ENCODE measurements around the gene ZNF346. TPM values are rescaled to one million over a fixed set of nuclear protein-coding genes. Genes with fewer than 3 reads are reported as not detected.

Gene ZNF346
- total RNA-seq, 2 experiments from 2014 or later, result 36.6 to 42.4 TPM

DNA sequence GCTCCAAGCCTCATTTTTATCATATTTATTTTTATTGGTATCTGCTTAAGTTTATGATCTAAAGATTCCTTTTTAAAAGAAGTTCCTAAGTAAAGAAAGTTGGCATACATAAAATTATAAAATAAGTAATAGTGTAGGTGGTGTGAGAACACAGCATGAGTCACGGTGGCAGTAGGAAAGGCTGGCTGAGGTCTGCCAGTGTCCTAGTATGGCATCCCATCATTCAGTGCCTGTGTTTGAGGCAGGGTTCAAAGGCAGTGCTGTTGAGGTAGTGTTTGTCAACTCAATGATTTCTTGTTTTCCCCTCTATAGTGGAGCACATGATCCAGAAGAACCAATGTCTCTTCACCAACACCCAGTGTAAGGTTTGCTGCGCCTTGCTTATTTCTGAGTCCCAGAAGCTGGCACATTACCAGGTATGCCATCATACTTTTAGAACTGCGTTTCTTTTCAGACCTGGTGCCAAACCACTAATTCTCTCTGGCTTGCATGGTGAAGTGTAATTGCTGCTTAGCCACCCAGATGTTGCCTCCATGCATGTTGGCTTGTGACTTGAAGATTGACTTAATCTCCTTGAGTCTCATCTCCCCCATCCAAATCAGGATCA is 18.4 kb downstream of the ZNF346 start:
- Histone ChIP-seq H3K9me2 (ENCODE audit: insufficient read depth, low read length) (no peaks in the 10 kb centered on the region), H3K4me3 (ENCODE audit: low read depth, low read length, poor library complexity, severe bottlenecking) (no peak overlapping the region), H3K4me1 (ENCODE audit: insufficient read depth, low read length, poor library complexity, severe bottlenecking) (no peaks in the 10 kb centered on the region), H4K20me1 (ENCODE audit: insufficient read depth, low read length) (no peaks in the 10 kb centered on the region; the same call in 1 of the 2 replicates), H3K36me3 (ENCODE audit: insufficient read depth, low read length) (peaks cover 89% of the 10 kb centered on the region), H3K79me2 (ENCODE audit: insufficient read depth, low read depth, low read length) (no peaks in the 10 kb centered on the region; the same call in 1 of the 2 replicates), H3K9me3 (ENCODE audit: low read length) (no peaks in the 10 kb centered on the region), H3K4me2 (ENCODE audit: low read length) (no peak overlapping the region), H2AFZ (ENCODE audit: low read length) (no peak overlapping the region), H3K27ac (ENCODE audit: low read depth, low read length, poor library complexity, severe bottlenecking) (no peak overlapping the region)
- TF ChIP-seq, protein P1, sequence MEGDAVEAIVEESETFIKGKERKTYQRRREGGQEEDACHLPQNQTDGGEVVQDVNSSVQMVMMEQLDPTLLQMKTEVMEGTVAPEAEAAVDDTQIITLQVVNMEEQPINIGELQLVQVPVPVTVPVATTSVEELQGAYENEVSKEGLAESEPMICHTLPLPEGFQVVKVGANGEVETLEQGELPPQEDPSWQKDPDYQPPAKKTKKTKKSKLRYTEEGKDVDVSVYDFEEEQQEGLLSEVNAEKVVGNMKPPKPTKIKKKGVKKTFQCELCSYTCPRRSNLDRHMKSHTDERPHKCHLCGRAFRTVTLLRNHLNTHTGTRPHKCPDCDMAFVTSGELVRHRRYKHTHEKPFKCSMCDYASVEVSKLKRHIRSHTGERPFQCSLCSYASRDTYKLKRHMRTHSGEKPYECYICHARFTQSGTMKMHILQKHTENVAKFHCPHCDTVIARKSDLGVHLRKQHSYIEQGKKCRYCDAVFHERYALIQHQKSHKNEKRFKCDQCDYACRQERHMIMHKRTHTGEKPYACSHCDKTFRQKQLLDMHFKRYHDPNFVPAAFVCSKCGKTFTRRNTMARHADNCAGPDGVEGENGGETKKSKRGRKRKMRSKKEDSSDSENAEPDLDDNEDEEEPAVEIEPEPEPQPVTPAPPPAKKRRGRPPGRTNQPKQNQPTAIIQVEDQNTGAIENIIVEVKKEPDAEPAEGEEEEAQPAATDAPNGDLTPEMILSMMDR (conservative IDR thresholded peaks at IDR 0.05; ENCODE audit: low read length), result no peak
- TF ChIP-seq EZH2phosphoT487 (IDR thresholded peaks at IDR 0.05; ENCODE audit: borderline replicate concordance, low read depth, low read length), result no peak
- CTCF ChIA-PET (ENCODE audit: unreplicated experiment), result no interaction called here
- intact Hi-C loops (cut with micrococcal nuclease; ENCODE audit: unreplicated experiment), result no loop called here
- no peak for DNase-seq (ENCODE audit: low spot score)
- POLR2A ChIA-PET, result interaction anchor here (1.0 kb wide), 1 partner anchor 19 kb away, joined by 3 read pairs; the partner anchor contains the start of gene ZNF346
- BruUV-seq (replicated peaks), result no TSS peak

DNA sequence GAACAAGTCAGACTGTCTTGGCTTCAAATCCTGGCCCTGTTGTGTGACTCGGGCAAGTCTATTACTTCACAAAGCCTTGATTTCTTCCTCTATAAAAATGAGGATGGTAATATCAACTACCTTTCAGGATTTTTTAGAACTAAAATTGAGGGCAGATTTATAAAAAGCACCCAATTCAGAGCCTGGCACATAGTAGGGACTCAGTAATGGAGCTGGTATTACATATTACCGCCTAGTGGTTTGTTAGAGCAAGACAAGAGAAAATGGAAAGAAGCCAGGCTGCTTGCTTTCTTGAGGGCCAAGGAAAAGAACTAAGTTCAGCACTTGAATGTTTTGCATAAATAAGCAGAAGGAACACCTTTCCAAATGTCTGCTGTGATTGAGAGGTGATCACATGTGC is 19.4 kb downstream of the ZNF346 start:
- Histone ChIP-seq H4K20me1 (ENCODE audit: insufficient read depth, low read length) (no peaks in the 10 kb centered on the region; the same call in 1 of the 2 replicates), H3K36me3 (ENCODE audit: insufficient read depth, low read length) (peaks cover 92% of the 10 kb centered on the region), H3K27ac (ENCODE audit: low read depth, low read length, poor library complexity, severe bottlenecking) (no peak overlapping the region), H3K4me3 (ENCODE audit: low read depth, low read length, poor library complexity, severe bottlenecking) (no peak overlapping the region), H3K4me2 (ENCODE audit: low read length) (no peak overlapping the region), H3K4me1 (ENCODE audit: insufficient read depth, low read length, poor library complexity, severe bottlenecking) (no peaks in the 10 kb centered on the region), H3K9me3 (ENCODE audit: low read length) (no peaks in the 10 kb centered on the region), H2AFZ (ENCODE audit: low read length) (no peak overlapping the region), H3K79me2 (ENCODE audit: insufficient read depth, low read depth, low read length) (no peaks in the 10 kb centered on the region; the same call in 1 of the 2 replicates), H3K9me2 (ENCODE audit: insufficient read depth, low read length) (no peaks in the 10 kb centered on the region)
- TF ChIP-seq, protein P1 (conservative IDR thresholded peaks at IDR 0.05; ENCODE audit: low read length), result peak; percentile 31; the same call in 1 of the 2 replicates
- no peak for TF ChIP-seq EZH2phosphoT487 (IDR thresholded peaks at IDR 0.05; ENCODE audit: borderline replicate concordance, low read depth, low read length)
- BruUV-seq (replicated peaks), result TSS peak; percentile 3
- no peak for DNase-seq (ENCODE audit: low spot score)
- CTCF ChIA-PET (ENCODE audit: unreplicated experiment), result no interaction called here
- intact Hi-C loops (cut with micrococcal nuclease; ENCODE audit: unreplicated experiment), result no loop called here
- POLR2A ChIA-PET, result interaction anchor here (1.0 kb wide), 1 partner anchor 20 kb away, joined by 3 read pairs; the partner anchor contains the start of gene ZNF346

DNA sequence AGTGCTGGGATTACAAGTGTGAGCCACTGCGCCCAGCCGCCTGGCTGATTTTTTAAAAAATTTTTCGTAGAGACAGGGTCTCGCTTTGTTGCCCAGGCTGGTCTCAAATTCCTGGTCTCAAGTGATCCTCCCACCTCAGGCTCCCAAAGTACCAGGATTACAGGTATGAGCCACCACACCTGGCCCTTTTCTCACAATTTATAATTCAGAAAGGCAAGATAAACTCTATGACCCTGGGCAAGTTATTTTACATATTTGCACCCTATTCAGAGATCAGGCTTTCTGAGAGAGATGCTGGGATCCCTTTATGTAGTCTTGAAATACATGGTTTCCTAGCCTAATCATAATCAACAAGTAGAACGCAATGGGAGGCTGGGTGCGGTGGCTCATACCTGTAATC is 20.6 kb downstream of the ZNF346 start:
- Histone ChIP-seq H3K27ac (ENCODE audit: low read depth, low read length, poor library complexity, severe bottlenecking) (no peak overlapping the region), H3K36me3 (ENCODE audit: insufficient read depth, low read length) (peaks cover 93% of the 10 kb centered on the region), H4K20me1 (ENCODE audit: insufficient read depth, low read length) (no peaks in the 10 kb centered on the region; the same call in 1 of the 2 replicates), H3K4me1 (ENCODE audit: insufficient read depth, low read length, poor library complexity, severe bottlenecking) (no peaks in the 10 kb centered on the region), H3K4me3 (ENCODE audit: low read depth, low read length, poor library complexity, severe bottlenecking) (no peak overlapping the region), H3K9me2 (ENCODE audit: insufficient read depth, low read length) (no peaks in the 10 kb centered on the region), H3K79me2 (ENCODE audit: insufficient read depth, low read depth, low read length) (no peaks in the 10 kb centered on the region; the same call in 1 of the 2 replicates), H3K4me2 (ENCODE audit: low read length) (no peak overlapping the region), H2AFZ (ENCODE audit: low read length) (no peak overlapping the region), H3K9me3 (ENCODE audit: low read length) (no peaks in the 10 kb centered on the region)
- POLR2A ChIA-PET, result no interaction called here
- TF ChIP-seq, protein P1 (conservative IDR thresholded peaks at IDR 0.05; ENCODE audit: low read length), result no peak
- no peak for TF ChIP-seq EZH2phosphoT487 (IDR thresholded peaks at IDR 0.05; ENCODE audit: borderline replicate concordance, low read depth, low read length)
- intact Hi-C loops (cut with micrococcal nuclease; ENCODE audit: unreplicated experiment), result no loop called here
- DNase-seq (ENCODE audit: low spot score), result no peak
- CTCF ChIA-PET (ENCODE audit: unreplicated experiment), result no interaction called here
- no TSS peak for BruUV-seq (replicated peaks)
